Tibial artery (tissue), 4 donors: ENCODE measurements around the gene SCN1A.

Source experiments
- DNase-seq, 2 donors: peaks; one replicate each; pipeline ENCODE4 v3.0.0-alpha.2; 2019
- H3K27ac ChIP-seq, 2 donors: fragments of 200-600 bp; sonication (generic) in 1 of 2; 1 replicate in 1 of 2; 2 replicates in 1 of 2; pipeline ENCODE4 v1.5.1; 2018 to 2019; ENCODE audit warnings: mild to moderate bottlenecking in 1 of 2
- H3K27me3 ChIP-seq, 2 donors: fragments of 200-600 bp; sonication (generic) in 1 of 2; one replicate each; pipeline versions ENCODE4 v1.5.1 to v1.6.0; 2016 to 2019
- H3K36me3 ChIP-seq, 3 donors: fragments of 200-600 bp; sonication (generic) in 2 of 3; one replicate each; pipeline ENCODE4 v1.5.1; 2016 to 2019; ENCODE audit warnings: mild to moderate bottlenecking in 2 of 3
- H3K4me1 ChIP-seq, 4 donors: fragments of 200-600 bp; sonication (generic) in 2 of 4; 1 replicate in 3 of 4; 2 replicates in 1 of 4; pipeline ENCODE4 v1.5.1; 2016 to 2019
- H3K4me3 ChIP-seq, 2 donors: fragments of 200-600 bp; sonication (generic) in 1 of 2; 1 replicate in 1 of 2; 2 replicates in 1 of 2; pipeline ENCODE4 v1.5.1; 2018 to 2019; ENCODE audit warnings: mild to moderate bottlenecking in 2 of 2
- H3K9me3 ChIP-seq, 3 donors: fragments of 200-600 bp; sonication (generic) in 1 of 3; one replicate each; pipeline ENCODE4 v1.5.1; 2016 to 2019
- intact Hi-C: fragments of 100-400 bp; cut with DNase I; formaldehyde crosslinking; loops from one replicate; pipeline ENCODE4 v1.15.0; 2023; ENCODE audit warnings: low total_unique reads
- TF ChIP-seq, protein P1 (sequence below), 2 experiments: fragments of 200-600 bp in 1 of 2; fragments of 450-650 bp in 1 of 2; IDR thresholded peaks; one replicate each; pipeline ENCODE4 v1.5.1; 2017 to 2019; ENCODE audit warnings: antibody characterized with exemption in 2 of 2, mild to moderate bottlenecking in 1 of 2, moderate library complexity in 1 of 2

SCN1A gene

DNA sequence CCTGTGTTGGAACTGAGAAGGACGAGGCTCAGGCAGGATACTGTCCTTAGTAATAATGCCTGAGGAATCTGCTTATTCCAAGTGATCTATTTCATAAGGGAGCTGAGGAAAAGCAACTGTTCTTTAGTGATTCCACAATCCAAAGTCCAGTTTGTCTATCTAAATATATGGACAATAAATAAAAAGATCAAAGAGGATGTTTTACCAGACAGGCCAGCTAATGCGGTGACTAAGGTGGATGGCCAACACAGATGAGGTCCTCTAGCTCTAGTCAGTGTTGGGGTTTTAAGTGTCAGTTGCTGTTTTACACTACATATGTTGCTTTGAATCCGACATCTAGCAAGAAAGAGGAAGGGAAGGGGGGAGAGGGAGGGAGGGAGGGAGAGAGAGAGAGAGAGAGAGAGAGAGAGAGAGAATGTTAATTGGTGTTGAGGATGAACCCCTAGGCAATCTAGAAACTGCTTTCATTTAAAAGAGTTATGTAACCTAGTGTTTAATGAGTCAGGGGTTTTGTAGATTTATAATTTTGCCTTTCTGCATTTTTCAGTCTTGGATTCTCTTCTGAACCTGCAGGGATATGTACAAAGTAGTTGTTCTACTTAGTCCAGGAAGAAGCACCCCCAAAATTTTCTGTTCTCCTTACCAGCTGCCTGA is 27.0 kb upstream of the SCN1A start:
- Histone ChIP-seq H3K9me3 (no peaks in the 10 kb centered on the region), H3K4me1 (no peaks in the 10 kb centered on the region), H3K27ac (no peak overlapping the region), H3K27me3 (no peaks in the 10 kb centered on the region), H3K4me3 (no peak overlapping the region), H3K36me3 (no peaks in the 10 kb centered on the region)
- no peak for DNase-seq
- TF ChIP-seq, protein P1, sequence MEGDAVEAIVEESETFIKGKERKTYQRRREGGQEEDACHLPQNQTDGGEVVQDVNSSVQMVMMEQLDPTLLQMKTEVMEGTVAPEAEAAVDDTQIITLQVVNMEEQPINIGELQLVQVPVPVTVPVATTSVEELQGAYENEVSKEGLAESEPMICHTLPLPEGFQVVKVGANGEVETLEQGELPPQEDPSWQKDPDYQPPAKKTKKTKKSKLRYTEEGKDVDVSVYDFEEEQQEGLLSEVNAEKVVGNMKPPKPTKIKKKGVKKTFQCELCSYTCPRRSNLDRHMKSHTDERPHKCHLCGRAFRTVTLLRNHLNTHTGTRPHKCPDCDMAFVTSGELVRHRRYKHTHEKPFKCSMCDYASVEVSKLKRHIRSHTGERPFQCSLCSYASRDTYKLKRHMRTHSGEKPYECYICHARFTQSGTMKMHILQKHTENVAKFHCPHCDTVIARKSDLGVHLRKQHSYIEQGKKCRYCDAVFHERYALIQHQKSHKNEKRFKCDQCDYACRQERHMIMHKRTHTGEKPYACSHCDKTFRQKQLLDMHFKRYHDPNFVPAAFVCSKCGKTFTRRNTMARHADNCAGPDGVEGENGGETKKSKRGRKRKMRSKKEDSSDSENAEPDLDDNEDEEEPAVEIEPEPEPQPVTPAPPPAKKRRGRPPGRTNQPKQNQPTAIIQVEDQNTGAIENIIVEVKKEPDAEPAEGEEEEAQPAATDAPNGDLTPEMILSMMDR (IDR thresholded peaks at IDR 0.05) = no peak
- intact Hi-C loops = no loop called here

DNA sequence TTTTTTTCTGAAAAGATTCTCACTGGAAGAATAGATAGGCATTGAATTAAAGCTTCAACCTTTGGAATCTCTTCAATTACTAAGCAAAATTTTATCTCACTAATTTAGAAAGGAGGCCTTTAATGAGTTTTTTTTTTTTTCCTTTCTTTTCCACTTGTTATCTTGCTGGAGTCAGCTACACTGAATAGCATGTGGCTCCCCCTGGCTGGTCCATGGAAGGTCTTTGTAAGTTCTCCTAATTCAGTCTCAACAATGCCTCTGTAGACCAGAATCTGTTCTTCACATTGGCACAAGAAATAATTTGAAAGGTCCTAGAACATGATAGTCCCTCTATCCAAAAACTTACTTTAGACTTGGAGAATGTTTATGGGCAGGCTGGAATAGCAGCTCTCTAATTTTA is 24.2 kb upstream of the SCN1A start:
- H3K36me3 ChIP-seq = no peaks in the 10 kb centered on the region
- H3K4me3 ChIP-seq = no peak overlapping the region
- intact Hi-C loops = no loop called here
- TF ChIP-seq, protein P1 (IDR thresholded peaks at IDR 0.05) = no peak
- DNase-seq = no peak
- H3K4me1 ChIP-seq = no peaks in the 10 kb centered on the region
- H3K27ac ChIP-seq = no peak overlapping the region
- no peaks in the 10 kb centered on the region for H3K27me3 ChIP-seq
- no peaks in the 10 kb centered on the region for H3K9me3 ChIP-seq

DNA sequence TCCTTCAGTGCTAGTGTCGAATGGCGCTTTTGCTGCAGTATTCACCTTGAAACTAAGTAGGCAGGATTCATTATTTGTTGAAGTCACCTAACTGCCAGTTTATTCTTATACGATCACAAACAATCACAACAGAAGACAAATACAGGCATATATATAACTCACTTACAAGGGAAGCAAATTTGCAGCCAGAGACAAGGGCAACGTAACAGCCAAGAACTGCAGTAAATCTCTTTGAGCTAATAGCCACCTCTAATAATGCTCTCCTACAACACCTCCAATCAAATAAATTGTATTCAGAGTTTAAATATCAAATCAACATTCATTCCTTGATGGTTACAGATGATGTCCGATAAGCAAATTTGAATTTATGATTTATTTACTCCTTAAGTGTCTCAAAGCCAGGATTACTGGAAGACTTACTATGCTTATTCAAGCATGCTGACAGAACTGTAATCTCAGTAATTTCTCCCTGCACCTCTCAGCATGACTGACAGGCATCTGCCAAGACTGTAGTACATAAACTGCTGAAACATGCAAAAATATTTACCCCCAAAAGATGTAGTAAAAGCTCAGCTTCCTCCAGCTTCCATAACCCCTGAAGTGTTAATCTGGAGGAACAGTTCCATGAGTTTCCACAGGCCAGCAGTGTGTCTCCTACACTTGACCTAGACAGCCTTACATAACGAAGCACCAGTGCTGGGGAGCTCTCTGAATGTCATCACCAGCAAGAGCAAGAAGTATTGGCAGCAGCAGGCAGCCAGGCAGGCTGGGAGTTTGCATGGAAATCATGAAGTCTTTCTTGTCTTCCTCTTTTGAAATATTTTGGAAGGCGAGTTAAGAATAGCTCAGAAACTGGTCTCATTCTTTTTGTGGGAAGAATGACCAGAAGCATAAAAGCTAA is 20.9 kb upstream of the SCN1A start:
- intact Hi-C loops = no loop called here
- H3K36me3 ChIP-seq = no peaks in the 10 kb centered on the region
- TF ChIP-seq, protein P1 (IDR thresholded peaks at IDR 0.05) = no peak
- no peaks in the 10 kb centered on the region for H3K9me3 ChIP-seq
- no peak overlapping the region for H3K4me3 ChIP-seq
- peak in 1 of 2 donors; percentile 21 for DNase-seq
- H3K27ac ChIP-seq = no peak overlapping the region
- H3K4me1 ChIP-seq = no peaks in the 10 kb centered on the region
- H3K27me3 ChIP-seq = no peaks in the 10 kb centered on the region

DNA sequence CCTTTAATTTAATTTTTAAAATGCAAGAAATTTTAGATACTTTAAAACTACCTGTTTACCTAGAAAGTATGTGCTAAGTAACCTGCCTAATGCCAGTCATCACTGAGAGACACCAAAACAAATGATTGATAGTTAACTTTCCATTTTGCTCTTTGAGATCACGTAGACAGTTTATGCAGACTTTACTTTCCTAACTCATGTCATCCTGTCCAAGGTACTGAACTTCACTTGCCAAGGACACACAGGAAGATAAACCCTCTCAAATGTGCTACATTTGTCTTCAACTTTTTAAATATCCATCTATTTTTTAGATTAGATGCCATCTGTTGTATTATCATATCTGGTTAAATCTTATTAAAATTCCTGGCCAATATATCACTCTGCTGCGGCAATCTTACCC is 20.1 kb upstream of the SCN1A start:
- Histone ChIP-seq H3K36me3 (no peaks in the 10 kb centered on the region), H3K27me3 (no peaks in the 10 kb centered on the region), H3K9me3 (no peaks in the 10 kb centered on the region), H3K4me3 (no peak overlapping the region), H3K4me1 (no peaks in the 10 kb centered on the region), H3K27ac (no peak overlapping the region)
- intact Hi-C loops = no loop called here
- no peak for DNase-seq
- TF ChIP-seq, protein P1 (IDR thresholded peaks at IDR 0.05) = no peak

DNA sequence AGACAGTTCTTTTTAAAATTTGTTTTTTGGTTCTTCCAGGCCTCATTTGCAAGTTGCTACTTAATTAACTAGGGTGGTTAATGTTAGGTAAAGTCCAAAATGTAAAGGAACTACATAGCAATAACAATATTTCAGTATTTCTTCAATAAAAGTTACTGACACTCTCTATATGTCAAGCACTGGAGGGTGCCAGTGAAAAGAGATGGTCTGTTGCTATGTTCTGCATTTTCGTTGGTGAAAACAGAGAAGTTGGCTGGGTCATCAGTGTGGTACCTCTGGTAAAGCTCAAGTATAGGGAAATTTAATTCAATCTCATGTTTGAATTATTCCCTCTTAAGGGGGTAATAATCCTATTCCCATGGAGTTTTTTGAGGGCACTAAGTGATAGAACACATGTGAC is 16.3 kb upstream of the SCN1A start:
- intact Hi-C loops = no loop called here
- H3K4me1 ChIP-seq = no peaks in the 10 kb centered on the region
- H3K27me3 ChIP-seq = no peaks in the 10 kb centered on the region
- TF ChIP-seq, protein P1 (IDR thresholded peaks at IDR 0.05) = no peak
- no peak for DNase-seq
- no peaks in the 10 kb centered on the region for H3K36me3 ChIP-seq
- H3K4me3 ChIP-seq = no peak overlapping the region
- H3K9me3 ChIP-seq = no peaks in the 10 kb centered on the region
- no peak overlapping the region for H3K27ac ChIP-seq
